SK-N-SH treated with all-trans-retinoic acid at 6 μM for 48 hours (cell line): Measurements from ENCODE around the gene PPP6R2.

Source experiments
- ATAC-seq: fragments of 200-7000 bp; cut with Tn5 transposase; 3 replicates; pipeline ENCODE4 v1.9.1; 2020; ENCODE audit warnings: mild to moderate bottlenecking, moderate library complexity
- ARNTL ChIP-seq: fragments of 450-650 bp; formaldehyde crosslinking; IDR thresholded peaks from 2 replicates; pipeline ENCODE4 v1.5.0; 2020; ENCODE audit warnings: low read depth, mild to moderate bottlenecking, moderate library complexity, borderline replicate concordance
- BACH2 ChIP-seq: fragments of 250-450 bp; sonication (Bioruptor Pico); IDR thresholded peaks from 2 replicates; pipeline ENCODE4 v1.9.0; 2021; ENCODE audit warnings: mild to moderate bottlenecking, borderline replicate concordance
- CSDC2 ChIP-seq: fragments of 250-450 bp; sonication (Bioruptor Pico); IDR thresholded peaks from 2 replicates; pipeline ENCODE4 v1.5.0; 2020; ENCODE audit warnings: mild to moderate bottlenecking, moderate library complexity
- ESRRG ChIP-seq: fragments of 250-450 bp; sonication (Bioruptor Pico); IDR thresholded peaks from 2 replicates; pipeline ENCODE4 v1.6.1; 2021; ENCODE audit warnings: mild to moderate bottlenecking
- GLIS3 ChIP-seq: fragments of 250-450 bp; sonication (Bioruptor Pico); IDR thresholded peaks from 2 replicates; pipeline ENCODE4 v1.5.0; 2020; ENCODE audit warnings: mild to moderate bottlenecking, moderate library complexity
- ISL1 ChIP-seq: fragments of 250-450 bp; sonication (Bioruptor Pico); IDR thresholded peaks from 2 replicates; pipeline ENCODE4 v2.1.2; 2022; ENCODE audit warnings: mild to moderate bottlenecking, moderate library complexity
- OSR1 ChIP-seq: fragments of 250-450 bp; sonication (Bioruptor Pico); IDR thresholded peaks from 2 replicates; pipeline ENCODE4 v1.8.0; 2022; ENCODE audit warnings: moderate library complexity, mild to moderate bottlenecking, inconsistent platforms
- PPARA ChIP-seq: fragments of 250-450 bp; sonication (Bioruptor Pico); IDR thresholded peaks from 2 replicates; pipeline ENCODE4 v1.5.0; 2020; ENCODE audit warnings: mild to moderate bottlenecking, borderline replicate concordance
- RARB ChIP-seq: fragments of 250-450 bp; sonication (Bioruptor Pico); IDR thresholded peaks from 2 replicates; pipeline ENCODE4 v1.8.0; 2021; ENCODE audit warnings: mild to moderate bottlenecking, moderate library complexity
- SNAI2 ChIP-seq: fragments of 250-450 bp; sonication (Bioruptor Pico); IDR thresholded peaks from 2 replicates; pipeline ENCODE4 v1.5.0; 2020; ENCODE audit warnings: mild to moderate bottlenecking, moderate library complexity
- TCF4 ChIP-seq: fragments of 250-450 bp; sonication (Bioruptor Pico); IDR thresholded peaks from 2 replicates; pipeline ENCODE4 v1.8.0; 2021; ENCODE audit warnings: mild to moderate bottlenecking, moderate library complexity, borderline replicate concordance
- TOX ChIP-seq: fragments of 250-450 bp; sonication (Bioruptor Pico); IDR thresholded peaks from 2 replicates; pipeline ENCODE4 v1.8.0; 2021; ENCODE audit warnings: mild to moderate bottlenecking, moderate library complexity, borderline replicate concordance
- ZC3H10 ChIP-seq: fragments of 250-450 bp; sonication (Bioruptor Pico); IDR thresholded peaks from 2 replicates; pipeline ENCODE4 v1.5.1; 2021; ENCODE audit warnings: mild to moderate bottlenecking, moderate library complexity
- ZFP3 ChIP-seq: fragments of 250-450 bp; sonication (Bioruptor Pico); IDR thresholded peaks from 2 replicates; pipeline ENCODE4 v1.5.0; 2020; ENCODE audit warnings: mild to moderate bottlenecking, moderate library complexity
- ZFP30 ChIP-seq: fragments of 450-650 bp; formaldehyde crosslinking; IDR thresholded peaks from 2 replicates; pipeline ENCODE4 v1.5.0; 2022; ENCODE audit warnings: mild to moderate bottlenecking, moderate library complexity
- ZNF565 ChIP-seq: fragments of 450-650 bp; formaldehyde crosslinking; conservative IDR thresholded peaks from 2 replicates; pipeline ENCODE4 v1.5.0; 2020; ENCODE audit warnings: low read depth, mild to moderate bottlenecking, moderate library complexity
- ZNF70 ChIP-seq: fragments of 450-650 bp; formaldehyde crosslinking; IDR thresholded peaks from 2 replicates; pipeline ENCODE4 v1.5.0; 2020; ENCODE audit warnings: mild to moderate bottlenecking, moderate library complexity
- ZNF8 ChIP-seq: fragments of 450-650 bp; formaldehyde crosslinking; IDR thresholded peaks from 2 replicates; pipeline ENCODE4 v1.5.0; 2020; ENCODE audit warnings: mild to moderate bottlenecking, moderate library complexity
- TF ChIP-seq, protein P1 (sequence below): fragments of 250-450 bp; sonication (Bioruptor Pico); IDR thresholded peaks from 2 replicates; pipeline ENCODE4 v1.8.0; 2021; ENCODE audit warnings: low read depth, mild to moderate bottlenecking, moderate library complexity, borderline replicate concordance
- TF ChIP-seq, protein P2 (sequence below): fragments of 250-450 bp; sonication (Bioruptor Pico); IDR thresholded peaks from 2 replicates; pipeline ENCODE4 v1.5.1; 2020; ENCODE audit warnings: low read depth, mild to moderate bottlenecking, moderate library complexity
- TF ChIP-seq, protein P3 (sequence below): fragments of 250-450 bp; sonication (Bioruptor Pico); IDR thresholded peaks from 2 replicates; pipeline ENCODE4 v1.5.0; 2020; ENCODE audit warnings: mild to moderate bottlenecking, moderate library complexity

The PPP6R2 gene

DNA sequence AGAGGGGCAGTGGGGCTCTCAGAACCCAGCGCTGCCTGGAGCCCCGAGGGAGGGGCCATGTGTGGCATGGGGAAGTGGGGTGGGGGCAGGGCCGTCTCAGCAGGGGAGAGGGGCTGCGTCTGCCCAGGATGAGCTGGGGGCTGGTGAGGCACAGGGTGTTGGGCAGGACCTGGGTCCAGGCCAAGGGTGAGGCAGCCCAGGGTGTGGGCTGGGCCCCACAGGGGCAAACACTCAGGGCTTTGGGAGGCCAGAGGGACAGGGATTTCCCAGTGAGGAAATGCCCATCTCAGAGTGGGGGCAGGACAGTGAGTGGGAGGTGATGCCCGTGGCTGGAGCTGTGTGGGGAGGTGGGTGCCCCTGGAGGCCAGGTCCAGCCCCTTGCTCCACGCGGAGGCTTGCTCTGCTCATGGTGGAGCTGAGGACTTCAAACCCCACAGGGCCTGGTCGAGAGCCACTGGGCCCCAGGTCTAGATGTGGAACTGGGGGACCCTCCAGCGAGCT lies 41.0 kb upstream of the PPP6R2 start:
- no peak for ATAC-seq
- TF ChIP-seq ZFP30 (CRISPR knock-in tag) (no peak), OSR1 (CRISPR knock-in tag) (no peak), TOX (CRISPR knock-in tag) (no peak), CSDC2 (CRISPR knock-in tag) (no peak), ARNTL (CRISPR knock-in tag) (no peak), RARB (no peak), ZNF565 (CRISPR knock-in tag) (no peak), SNAI2 (CRISPR knock-in tag) (no peak), ZC3H10 (CRISPR knock-in tag) (no peak), ZNF70 (CRISPR knock-in tag) (no peak), PPARA (CRISPR knock-in tag) (no peak), ZFP3 (CRISPR knock-in tag) (no peak)
- TF ChIP-seq, protein P1, sequence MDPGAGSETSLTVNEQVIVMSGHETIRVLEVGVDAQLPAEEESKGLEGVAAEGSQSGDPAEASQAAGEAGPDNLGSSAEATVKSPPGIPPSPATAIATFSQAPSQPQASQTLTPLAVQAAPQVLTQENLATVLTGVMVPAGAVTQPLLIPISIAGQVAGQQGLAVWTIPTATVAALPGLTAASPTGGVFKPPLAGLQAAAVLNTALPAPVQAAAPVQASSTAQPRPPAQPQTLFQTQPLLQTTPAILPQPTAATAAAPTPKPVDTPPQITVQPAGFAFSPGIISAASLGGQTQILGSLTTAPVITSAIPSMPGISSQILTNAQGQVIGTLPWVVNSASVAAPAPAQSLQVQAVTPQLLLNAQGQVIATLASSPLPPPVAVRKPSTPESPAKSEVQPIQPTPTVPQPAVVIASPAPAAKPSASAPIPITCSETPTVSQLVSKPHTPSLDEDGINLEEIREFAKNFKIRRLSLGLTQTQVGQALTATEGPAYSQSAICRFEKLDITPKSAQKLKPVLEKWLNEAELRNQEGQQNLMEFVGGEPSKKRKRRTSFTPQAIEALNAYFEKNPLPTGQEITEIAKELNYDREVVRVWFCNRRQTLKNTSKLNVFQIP (CRISPR knock-in tag) = no peak
- TF ChIP-seq, protein P2, sequence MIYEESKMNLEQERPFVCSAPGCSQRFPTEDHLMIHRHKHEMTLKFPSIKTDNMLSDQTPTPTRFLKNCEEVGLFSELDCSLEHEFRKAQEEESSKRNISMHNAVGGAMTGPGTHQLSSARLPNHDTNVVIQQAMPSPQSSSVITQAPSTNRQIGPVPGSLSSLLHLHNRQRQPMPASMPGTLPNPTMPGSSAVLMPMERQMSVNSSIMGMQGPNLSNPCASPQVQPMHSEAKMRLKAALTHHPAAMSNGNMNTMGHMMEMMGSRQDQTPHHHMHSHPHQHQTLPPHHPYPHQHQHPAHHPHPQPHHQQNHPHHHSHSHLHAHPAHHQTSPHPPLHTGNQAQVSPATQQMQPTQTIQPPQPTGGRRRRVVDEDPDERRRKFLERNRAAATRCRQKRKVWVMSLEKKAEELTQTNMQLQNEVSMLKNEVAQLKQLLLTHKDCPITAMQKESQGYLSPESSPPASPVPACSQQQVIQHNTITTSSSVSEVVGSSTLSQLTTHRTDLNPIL (CRISPR knock-in tag) = no peak
- TF ChIP-seq, protein P3, sequence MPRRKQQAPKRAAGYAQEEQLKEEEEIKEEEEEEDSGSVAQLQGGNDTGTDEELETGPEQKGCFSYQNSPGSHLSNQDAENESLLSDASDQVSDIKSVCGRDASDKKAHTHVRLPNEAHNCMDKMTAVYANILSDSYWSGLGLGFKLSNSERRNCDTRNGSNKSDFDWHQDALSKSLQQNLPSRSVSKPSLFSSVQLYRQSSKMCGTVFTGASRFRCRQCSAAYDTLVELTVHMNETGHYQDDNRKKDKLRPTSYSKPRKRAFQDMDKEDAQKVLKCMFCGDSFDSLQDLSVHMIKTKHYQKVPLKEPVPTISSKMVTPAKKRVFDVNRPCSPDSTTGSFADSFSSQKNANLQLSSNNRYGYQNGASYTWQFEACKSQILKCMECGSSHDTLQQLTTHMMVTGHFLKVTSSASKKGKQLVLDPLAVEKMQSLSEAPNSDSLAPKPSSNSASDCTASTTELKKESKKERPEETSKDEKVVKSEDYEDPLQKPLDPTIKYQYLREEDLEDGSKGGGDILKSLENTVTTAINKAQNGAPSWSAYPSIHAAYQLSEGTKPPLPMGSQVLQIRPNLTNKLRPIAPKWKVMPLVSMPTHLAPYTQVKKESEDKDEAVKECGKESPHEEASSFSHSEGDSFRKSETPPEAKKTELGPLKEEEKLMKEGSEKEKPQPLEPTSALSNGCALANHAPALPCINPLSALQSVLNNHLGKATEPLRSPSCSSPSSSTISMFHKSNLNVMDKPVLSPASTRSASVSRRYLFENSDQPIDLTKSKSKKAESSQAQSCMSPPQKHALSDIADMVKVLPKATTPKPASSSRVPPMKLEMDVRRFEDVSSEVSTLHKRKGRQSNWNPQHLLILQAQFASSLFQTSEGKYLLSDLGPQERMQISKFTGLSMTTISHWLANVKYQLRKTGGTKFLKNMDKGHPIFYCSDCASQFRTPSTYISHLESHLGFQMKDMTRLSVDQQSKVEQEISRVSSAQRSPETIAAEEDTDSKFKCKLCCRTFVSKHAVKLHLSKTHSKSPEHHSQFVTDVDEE (CRISPR knock-in tag) = no peak

DNA sequence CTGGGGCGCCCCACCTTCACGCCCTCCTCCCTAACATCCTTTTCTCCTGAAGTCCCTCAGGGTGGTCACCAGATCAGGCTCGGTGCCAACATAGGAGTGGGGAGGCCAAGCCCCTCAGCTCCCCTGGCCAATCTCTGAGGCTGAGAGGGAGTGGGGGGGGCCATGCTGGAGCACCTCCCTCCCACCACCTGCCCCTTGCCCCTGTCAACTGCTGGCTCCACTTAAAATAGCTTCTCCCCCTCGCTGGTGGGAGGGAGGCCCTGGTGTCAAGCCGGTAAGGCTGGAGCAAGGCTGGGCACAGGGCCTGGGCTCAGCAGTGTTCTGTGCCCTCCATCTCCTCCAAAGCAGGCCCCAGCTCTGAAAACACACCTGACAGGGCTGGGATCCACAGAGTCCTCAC lies 40.6 kb upstream of the PPP6R2 start:
- no peak for TF ChIP-seq BACH2
- no peak for TF ChIP-seq ESRRG (CRISPR knock-in tag)
- TF ChIP-seq, protein P2 (CRISPR knock-in tag) = no peak
- no peak for ATAC-seq

DNA sequence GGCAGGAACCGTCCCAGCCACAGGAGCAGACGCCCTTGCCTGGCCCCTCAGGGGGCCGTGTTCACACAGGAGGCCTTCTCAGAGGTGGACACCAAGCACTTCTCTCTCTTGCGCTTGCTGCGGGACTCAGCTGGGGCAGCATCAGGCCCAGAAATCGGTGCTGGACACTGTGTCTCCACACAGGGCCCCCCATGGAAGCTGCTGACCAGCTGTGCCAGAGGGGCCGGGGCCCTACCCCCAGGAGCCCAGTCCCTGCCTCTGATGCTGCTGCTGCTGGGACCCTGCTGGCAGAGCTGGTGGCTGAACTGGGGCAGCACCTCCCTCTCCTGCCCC lies 39.6 kb upstream of the PPP6R2 start:
- no peak for ATAC-seq
- no peak for TF ChIP-seq ZC3H10 (CRISPR knock-in tag)
- TF ChIP-seq, protein P2 (CRISPR knock-in tag) = no peak
- TF ChIP-seq, all 23 proteins: peak for 0

DNA sequence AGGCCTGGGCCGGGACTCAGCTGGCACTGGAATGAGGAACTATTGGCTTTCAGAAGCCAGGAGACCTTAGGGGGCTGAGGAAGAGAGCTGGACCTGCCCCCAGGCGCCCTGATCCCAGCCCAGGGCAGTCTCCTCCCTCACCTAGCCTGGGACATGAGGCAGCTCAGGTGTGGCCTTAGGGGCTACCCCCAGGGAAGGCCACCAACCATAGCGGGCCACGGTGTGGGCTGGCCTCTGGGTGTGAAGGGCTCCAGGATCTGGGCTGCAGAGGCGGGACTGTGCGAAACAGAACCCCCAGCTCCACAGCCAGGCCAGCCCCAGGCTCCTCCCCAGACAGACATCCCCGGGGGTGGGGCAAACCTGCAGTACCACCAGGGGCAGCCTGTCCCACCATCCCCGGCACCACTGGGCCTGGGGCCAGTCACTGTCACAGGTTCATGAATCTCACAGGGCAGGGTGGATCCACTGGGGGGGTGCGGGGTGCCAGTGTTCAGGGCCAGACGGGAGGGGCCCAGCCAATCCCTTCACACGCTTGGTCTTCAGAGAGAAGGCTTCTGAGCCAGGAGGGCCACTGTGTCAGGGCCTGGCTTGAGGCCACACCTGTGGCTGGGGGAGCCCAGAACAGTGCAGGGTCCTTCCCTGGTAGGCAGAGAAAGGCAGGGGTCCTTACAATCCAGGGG lies 39.1 kb upstream of the PPP6R2 start:
- no peak for TF ChIP-seq GLIS3
- TF ChIP-seq TCF4 (CRISPR knock-in tag) = no peak
- no peak for TF ChIP-seq ZFP3 (CRISPR knock-in tag)
- TF ChIP-seq, protein P1 (CRISPR knock-in tag) = no peak
- TF ChIP-seq RARB = no peak
- no peak for TF ChIP-seq ZNF8 (CRISPR knock-in tag)
- no peak for TF ChIP-seq ESRRG (CRISPR knock-in tag)
- TF ChIP-seq ZNF565 (CRISPR knock-in tag) = no peak
- TF ChIP-seq, protein P3 (CRISPR knock-in tag) = no peak
- TF ChIP-seq ZNF70 (CRISPR knock-in tag) = no peak
- no peak for TF ChIP-seq ARNTL (CRISPR knock-in tag)
- no peak for TF ChIP-seq ZC3H10 (CRISPR knock-in tag)
- TF ChIP-seq ZFP30 (CRISPR knock-in tag) = no peak
- no peak for TF ChIP-seq TOX (CRISPR knock-in tag)
- no peak for TF ChIP-seq ISL1 (CRISPR knock-in tag)
- TF ChIP-seq PPARA (CRISPR knock-in tag) = no peak
- no peak for TF ChIP-seq OSR1 (CRISPR knock-in tag)
- TF ChIP-seq BACH2 = no peak
- ATAC-seq = no peak
